Motor neuron (in vitro differentiated cells): Measurements from ENCODE around the gene CCM2. TPM values are rescaled to one million over a fixed set of nuclear protein-coding genes. Genes with fewer than 3 reads are reported as not detected.
A peak's percentile ranks its signal among the peaks of the same experiment; 100 is the strongest.

Experiments
- ATAC-seq, 8 experiments: fragments of 200-7000 bp; cut with Tn5 transposase; replicated peaks in 6 of 8; 2 replicates each; pipeline ENCODE4 v1.8.0; 2021; ENCODE audit warnings: mild to moderate bottlenecking in 8 of 8, moderate library complexity in 8 of 8
- H3K27ac ChIP-seq, 2 donors: fragments of 250-450 bp; sonication (Bioruptor Pico); 2 replicates each; pipeline ENCODE4 v1.9.0; 2021; ENCODE audit warnings: antibody characterized with exemption in 2 of 2, mild to moderate bottlenecking in 2 of 2, moderate library complexity in 1 of 2
- H3K4me1 ChIP-seq, 2 donors: fragments of 250-450 bp; sonication (Bioruptor Pico); replicated peaks in 1 of 2; 2 replicates each; pipeline ENCODE4 v1.6.1; 2021; ENCODE audit warnings: antibody characterized with exemption in 2 of 2, mild to moderate bottlenecking in 2 of 2, moderate library complexity in 1 of 2
- H3K4me3 ChIP-seq, 5 donors: fragments of 250-450 bp; sonication (Bioruptor Pico); 2 replicates each; pipeline ENCODE4 v1.9.0; 2021; ENCODE audit warnings: antibody characterized with exemption in 5 of 5, mild to moderate bottlenecking in 5 of 5, moderate library complexity in 4 of 5
- WGBS, 10 experiments: fragments of 450-650 bp; shearing (Covaris generic); methylation state at CpG; one replicate each; pipeline ENCODE4 v1.0.0; 2022; 5-methylcytosine and 5-hydroxymethylcytosine counted together
- in situ Hi-C, 9 experiments: fragments of 400-800 bp; cut with MboI; loops; one replicate each; pipeline ENCODE4 v1.15.0; 2021; ENCODE audit warnings: low sequenced_read_pairs in 9 of 9, low pct_unique_long_range_greater_than_20kb in 2 of 9; ENCODE audit not compliant: unreplicated experiment in 9 of 9
- total RNA-seq, 8 experiments: library from RNA; unstranded; fragments of 300-600 nt; gene quantifications; 2 replicates each; pipeline versions ENCODE4 v1.2.3 to v1.2.4, GENCODE V29; 2022

Gene CCM2
- total RNA-seq, 8 experiments from 2014 or later: 20.7 to 40.2 (median 27.3) TPM

DNA sequence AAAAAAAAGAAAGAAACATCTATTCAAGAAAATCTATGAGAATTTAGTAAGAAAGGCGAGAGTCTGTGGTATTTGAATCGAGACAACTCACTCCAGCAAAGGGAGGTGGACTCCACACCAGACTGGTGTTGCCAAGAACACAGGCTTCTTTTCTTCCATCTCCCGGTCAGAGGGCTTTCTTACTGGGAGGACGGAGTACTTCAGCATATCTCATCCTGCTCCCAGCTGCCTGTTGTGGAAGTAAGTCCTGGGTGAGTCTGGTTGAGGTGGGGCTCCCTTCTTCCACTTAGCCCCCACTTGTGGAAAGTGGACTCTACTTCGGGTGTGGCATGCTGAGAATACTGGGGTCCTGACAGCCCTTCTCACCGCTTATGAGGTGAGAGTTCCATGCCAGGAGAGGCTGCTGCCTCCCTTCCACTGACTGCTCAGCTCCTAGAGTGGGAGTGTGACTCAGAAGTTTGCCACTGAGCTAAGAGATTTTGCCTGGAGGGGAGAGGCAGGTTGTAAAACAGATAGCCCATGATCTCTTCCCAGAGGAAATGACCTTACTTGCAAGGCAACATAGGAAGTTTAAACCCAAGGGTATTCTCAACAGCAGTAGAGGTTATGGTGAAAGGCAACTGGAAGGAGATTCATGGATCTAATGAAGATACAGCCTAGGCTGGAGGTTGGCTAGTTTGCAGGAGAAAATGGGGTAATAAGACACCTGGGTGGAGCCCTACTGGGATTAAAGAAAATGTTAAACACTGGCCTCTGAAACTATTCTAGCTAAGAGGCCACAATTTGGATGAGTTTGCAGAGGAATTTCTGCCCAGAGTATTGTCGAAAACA, 92.3 kb downstream of the CCM2 start:
- WGBS, 10 experiments: 40 to 79% (median 56%) methylated on average over 1 to 4 of the region's 7 CpGs
- Histone ChIP-seq H3K4me3 (no peak overlapping the region), H3K4me1 (peaks cover 14 to 16% of the 10 kb centered on the region in 2 donors), H3K27ac (no peak overlapping the region)
- ATAC-seq: peak in 3 of 8 experiments; percentile 27 to 53 (median 35)
- in situ Hi-C loops: no loop called here

DNA sequence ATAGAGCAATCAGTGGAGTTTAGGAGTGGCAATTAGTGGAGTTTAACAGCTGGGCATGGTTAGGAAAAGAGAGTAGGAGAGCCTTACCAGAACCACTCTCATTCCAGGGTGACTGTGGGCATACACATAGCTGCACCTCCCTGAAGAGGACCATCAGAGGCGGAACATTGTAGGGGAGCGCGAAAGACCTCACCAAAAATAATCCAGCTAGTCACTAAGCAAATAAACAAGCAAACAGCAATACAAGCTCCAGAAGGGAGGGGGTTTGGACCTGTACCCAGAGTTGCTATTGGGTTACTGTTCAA, 92.9 kb downstream of the CCM2 start:
- H3K27ac ChIP-seq: no peak overlapping the region
- WGBS, 10 experiments: 46 to 90% (median 79%) methylated on average over 1 to 3 of the region's 3 CpGs; no CpG with 5 or more reads in 4 of the 10 experiments

DNA sequence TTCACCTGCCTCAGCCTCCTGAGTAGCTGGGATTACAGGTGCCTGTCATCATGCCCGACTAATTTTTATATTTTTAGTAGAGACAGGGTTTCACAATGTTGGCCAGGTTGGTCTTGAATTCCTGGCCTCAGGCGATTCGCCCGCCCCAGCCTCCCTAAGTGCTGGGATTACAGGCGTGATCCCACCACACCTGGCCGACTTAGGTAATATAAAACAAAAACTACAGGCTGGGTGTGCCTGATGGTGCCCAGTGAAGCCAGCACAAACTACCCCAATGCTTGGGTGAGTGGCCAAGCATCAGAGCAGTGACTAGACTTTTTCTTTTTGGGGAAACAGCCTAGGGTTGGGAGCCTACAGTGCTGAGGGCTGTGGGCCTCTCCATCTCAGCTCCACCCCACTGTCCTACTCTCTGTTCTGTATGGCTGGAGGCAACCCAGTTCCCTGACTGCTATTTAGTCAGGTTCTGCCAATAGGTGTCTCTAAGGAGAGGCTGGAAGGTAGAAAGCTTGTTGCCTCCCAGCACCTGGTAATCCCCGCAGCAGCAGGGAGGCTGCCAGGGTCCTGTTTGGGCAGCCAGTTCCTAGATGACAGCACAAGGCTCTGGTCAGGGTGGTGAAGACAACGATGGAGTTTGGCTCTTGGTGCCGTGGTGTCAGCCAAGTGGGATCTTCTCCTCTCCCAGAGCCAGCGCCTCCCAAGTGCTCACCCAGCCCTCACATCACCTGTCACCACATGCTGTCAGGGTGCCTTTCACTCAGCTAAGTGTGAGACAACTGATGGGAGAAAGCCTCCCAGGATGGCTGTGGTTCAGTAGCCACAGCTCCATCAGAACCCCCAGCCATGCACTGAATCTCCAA, 99.2 kb downstream of the CCM2 start:
- Histone ChIP-seq H3K27ac (no peak overlapping the region), H3K4me3 (no peak overlapping the region), H3K4me1 (no peaks in the 10 kb centered on the region)
- peak in 4 of 8 experiments; percentile 10 to 27 (median 15) for ATAC-seq
- WGBS, 10 experiments: 77 to 100% (median 86%) methylated on average over 1 to 6 of the region's 10 CpGs; no CpG with 5 or more reads in 5 of the 10 experiments
- in situ Hi-C loops: no loop called here

More for the DNA sequence above, 92.9 kb downstream of the CCM2 start:
- Histone ChIP-seq H3K4me3 (no peak overlapping the region), H3K4me1 (peaks cover 9 to 11% of the 10 kb centered on the region in 2 donors)
- in situ Hi-C loops: no loop called here
- no peak for ATAC-seq

DNA sequence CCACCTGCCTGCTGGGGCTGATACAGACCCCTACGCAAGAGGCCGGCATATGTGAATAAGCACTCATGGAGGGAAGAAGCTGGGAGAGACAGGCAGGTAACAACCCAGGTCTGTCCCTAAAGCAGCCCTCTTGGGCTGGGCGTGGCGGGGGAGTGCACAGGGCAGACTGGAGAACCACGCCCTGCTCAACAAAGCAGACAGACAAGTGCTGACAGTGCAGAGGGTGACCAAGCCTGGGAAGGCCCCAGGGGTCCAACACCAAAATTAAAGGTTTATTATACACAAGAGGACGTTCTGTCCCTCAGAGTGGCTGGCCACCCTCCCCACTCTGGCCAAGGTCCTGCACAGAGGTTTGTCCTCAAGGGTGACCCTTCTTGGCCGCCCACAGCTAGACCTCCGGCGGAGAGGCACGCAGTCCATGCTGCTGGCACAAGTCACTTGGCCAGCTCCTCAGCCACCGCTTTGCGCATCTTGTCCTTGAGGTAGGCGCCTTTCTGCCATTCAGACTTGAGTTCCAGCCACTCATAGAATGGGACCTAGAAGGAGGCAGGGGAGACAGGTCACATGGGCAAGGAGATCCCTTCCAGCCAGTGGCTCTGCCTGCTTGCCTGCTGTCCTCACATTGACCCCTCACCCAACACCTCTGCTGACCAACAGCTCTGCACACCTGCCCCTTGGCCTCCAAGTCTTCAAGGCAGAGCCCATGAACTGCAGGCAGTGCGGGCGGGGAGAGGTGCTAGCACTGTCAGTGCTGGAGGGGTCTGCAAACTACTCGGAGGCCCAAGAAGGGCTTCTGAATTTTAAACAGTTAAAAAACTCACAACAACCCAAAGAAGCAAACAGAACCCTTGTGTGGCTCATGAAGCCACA, 100.1 kb downstream of the CCM2 start:
- Histone ChIP-seq H3K4me1 (no peaks in the 10 kb centered on the region), H3K4me3 (no peak overlapping the region), H3K27ac (no peak overlapping the region)
- in situ Hi-C loops: loop anchor here in 2 of 9 experiments (25.0 kb wide), 2 partner anchors 238 to 513 kb away; partner anchors contain the start of gene TMED4 (in 1 of the 2)
- ATAC-seq: peak in 3 of 8 experiments; percentile 7 to 22 (median 20)
- WGBS, 10 experiments: 80 to 100% (median 95%) methylated on average over 1 to 9 of the region's 16 CpGs; no CpG with 5 or more reads in 2 of the 10 experiments

- in situ Hi-C loops: loop anchor here in 2 of 9 experiments (25.0 kb wide), 2 partner anchors 239 to 514 kb away; partner anchors contain the start of gene TMED4 (in 1 of the 2)
- Histone ChIP-seq H3K4me3 (no peak overlapping the region), H3K4me1 (no peaks in the 10 kb centered on the region), H3K27ac (no peak overlapping the region)
- ATAC-seq: no peak
- 80 to 100% (median 96%) methylated on average over 1 to 5 of the region's 13 CpGs; no CpG with 5 or more reads in 5 of the 10 experiments for WGBS, 10 experiments
Observed at GRCh38 chr7:45100761-45101480, 100.9 kb downstream of the CCM2 start.

DNA sequence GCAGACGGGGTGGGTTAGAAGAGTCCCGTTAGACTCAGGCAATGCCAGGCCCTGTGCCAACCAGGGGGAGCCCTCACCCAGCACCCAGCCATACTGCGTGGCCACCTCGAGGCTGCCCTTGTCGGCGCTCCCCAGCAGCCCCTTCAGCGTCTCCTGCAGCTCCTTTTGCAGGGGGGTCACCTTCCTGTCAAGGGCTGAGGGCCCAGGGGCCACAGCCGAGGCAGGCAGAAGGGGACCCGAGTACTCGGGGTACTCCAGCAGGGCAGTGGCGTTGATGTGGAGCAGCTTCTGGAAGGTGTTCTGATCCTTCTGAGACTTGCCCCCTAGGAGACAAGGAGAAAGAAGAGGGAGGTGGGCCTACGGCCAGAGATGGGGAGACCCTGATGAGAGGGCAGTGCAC, 101.7 kb downstream of the CCM2 start:
- in situ Hi-C loops: loop anchor here in 2 of 9 experiments (25.0 kb wide), 2 partner anchors 239 to 514 kb away; partner anchors contain the start of gene TMED4 (in 1 of the 2)
- no peak overlapping the region for H3K27ac ChIP-seq
- 80 to 100% (median 85%) methylated on average over 1 to 3 of the region's 12 CpGs; no CpG with 5 or more reads in 6 of the 10 experiments for WGBS, 10 experiments
- no peak overlapping the region for H3K4me3 ChIP-seq
- no peaks in the 10 kb centered on the region for H3K4me1 ChIP-seq
- ATAC-seq: no peak

- in situ Hi-C loops: loop anchor here in 2 of 9 experiments (25.0 kb wide), 2 partner anchors 241 to 516 kb away; partner anchors contain the start of gene TMED4 (in 1 of the 2)
- H3K4me1 ChIP-seq: no peaks in the 10 kb centered on the region
- no peak for ATAC-seq
- 70 to 100% (median 93%) methylated on average over 1 to 6 of the region's 14 CpGs; no CpG with 5 or more reads in 5 of the 10 experiments for WGBS, 10 experiments
- H3K4me3 ChIP-seq: no peak overlapping the region
- H3K27ac ChIP-seq: no peak overlapping the region
Observed at GRCh38 chr7:45102785-45103712, 103.0 kb downstream of the CCM2 start.

- in situ Hi-C loops: loop anchor here in 2 of 9 experiments (25.0 kb wide), 2 partner anchors 242 to 517 kb away; partner anchors contain the start of gene TMED4 (in 1 of the 2)
- H3K4me1 ChIP-seq: no peaks in the 10 kb centered on the region
- no peak overlapping the region for H3K27ac ChIP-seq
- no peak for ATAC-seq
- 80 to 100% (median 89%) methylated on average over 1 to 6 of the region's 17 CpGs; no CpG with 5 or more reads in 4 of the 10 experiments for WGBS, 10 experiments
- no peak overlapping the region for H3K4me3 ChIP-seq
Observed at GRCh38 chr7:45103958-45104843, 104.2 kb downstream of the CCM2 start.

GRCh38 chr7:45104844-45105587, 105.0 kb downstream of the CCM2 start:
- in situ Hi-C loops: loop anchor here in 2 of 9 experiments (25.0 kb wide), 2 partner anchors 243 to 518 kb away; partner anchors contain the start of gene TMED4 (in 1 of the 2)
- Histone ChIP-seq H3K4me3 (no peak overlapping the region), H3K27ac (no peak overlapping the region), H3K4me1 (peaks cover 1% of the 10 kb centered on the region in 2 donors)
- no peak for ATAC-seq
- WGBS, 10 experiments: 67 to 100% (median 100%) methylated on average over 1 to 3 of the region's 12 CpGs; no CpG with 5 or more reads in 5 of the 10 experiments
